Left colon (tissue), 2 donors: ENCODE data around the gene NOL9. TPM values are rescaled to one million over a fixed set of nuclear protein-coding genes. Genes with fewer than 3 reads are reported as not detected.
A peak's percentile ranks its signal among the peaks of the same experiment; 100 is the strongest.

Experiments
- ATAC-seq: fragments of 200-7000 bp; cut with Tn5 transposase; one replicate; pipeline ENCODE4 v1.9.1; 2020; ENCODE audit warnings: mild to moderate bottlenecking, moderate library complexity
- DNase-seq, 2 donors: peaks; one replicate each; pipeline ENCODE4 v3.0.0-alpha.2; 2020
- intact Hi-C, 2 donors: fragments of 100-400 bp; cut with DNase I in 1 of 2; cut with micrococcal nuclease in 1 of 2; formaldehyde crosslinking; loops; one replicate each; pipeline versions ENCODE4 v1.11.2 to v1.14.0; 2022; cut with DNase I, micrococcal nuclease
- total RNA-seq, 2 donors: library from RNA; stranded (reverse); fragmentation: NEBNext Ultra II Directional; extraction: Animal tissue kit (Norgen Biotek cat#: 25700); gene quantifications; one replicate each; pipeline ENCODE4 v1.2.1, GENCODE V29; 2021
- donor health status: DM: no; HTN: no; CAD: no.
- donor health status: DM: yes; HTN: yes; CAD: no.

The NOL9 gene
- total RNA-seq, 2 donors from 2014 or later = 18.3 to 18.5 TPM

DNA sequence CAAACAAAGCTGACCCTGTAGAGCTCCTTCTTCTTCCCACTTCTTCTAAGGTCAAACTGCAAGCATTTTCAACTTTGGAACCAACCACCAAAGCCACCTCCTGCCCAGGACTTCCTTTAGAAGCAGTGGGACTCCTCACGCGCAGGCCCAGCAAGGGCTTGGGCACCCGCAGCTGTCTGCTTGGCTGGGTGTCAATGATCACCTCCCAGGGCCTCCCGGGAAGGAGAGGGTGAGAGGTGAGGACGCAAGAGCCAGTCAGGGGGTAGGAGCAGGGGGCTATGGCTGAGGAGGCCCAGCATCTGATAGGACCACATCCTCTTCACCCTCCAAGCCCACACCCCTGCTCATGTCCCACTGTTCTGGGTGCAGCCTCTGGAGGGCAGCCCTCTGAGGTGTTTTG is 38.1 kb upstream of the NOL9 start:
- no peak for ATAC-seq
- DNase-seq = no peak
- intact Hi-C loops = no loop called here

DNA sequence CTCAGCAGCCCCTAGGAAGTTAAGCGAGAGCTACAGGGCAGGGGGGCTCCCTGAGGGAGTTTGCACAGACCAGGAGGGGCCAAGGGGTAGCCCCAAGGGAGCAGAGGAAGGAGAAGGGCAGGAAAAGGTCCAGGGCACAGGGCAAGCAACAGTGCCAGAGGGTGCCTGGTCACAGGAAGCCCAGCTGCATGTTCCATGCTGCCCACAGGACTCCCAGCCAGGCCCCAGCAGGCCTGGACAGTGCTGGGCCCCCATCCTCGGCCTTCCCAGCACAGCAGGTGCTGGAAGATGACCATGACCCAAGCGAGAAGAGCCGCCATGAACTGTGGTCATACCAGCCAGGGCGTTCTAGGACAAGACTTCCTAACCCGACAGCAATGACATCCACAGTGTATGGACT is 37.3 kb upstream of the NOL9 start:
- intact Hi-C loops = no loop called here
- ATAC-seq (no peak), DNase-seq (no peak)

DNA sequence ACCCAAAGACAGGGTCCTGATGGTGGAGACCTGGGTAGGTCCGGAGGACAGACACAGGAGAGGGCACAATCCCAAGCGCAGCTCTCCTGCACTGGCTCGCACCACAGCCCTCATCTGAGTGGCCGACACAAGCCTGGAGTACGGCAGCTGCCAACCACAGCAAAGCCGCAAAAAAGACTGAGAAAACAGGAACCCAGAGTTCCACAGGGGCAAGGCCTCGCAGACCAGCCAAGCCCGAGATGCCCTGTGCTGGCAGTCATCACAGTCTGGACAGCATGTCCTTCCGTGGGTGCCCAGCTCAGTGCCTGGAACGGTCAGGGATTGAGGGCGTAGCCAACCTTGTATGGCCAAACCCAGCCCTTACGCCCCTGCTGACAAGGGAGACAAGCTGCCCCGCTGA is 36.9 kb upstream of the NOL9 start:
- intact Hi-C loops = no loop called here
- no peak for ATAC-seq
- no peak for DNase-seq

- DNase-seq (no peak), ATAC-seq (no peak)
- intact Hi-C loops = no loop called here
These were observed 35.7 kb upstream of the NOL9 start for GRCh38 chr1:6590046-6590445.

- no peak for DNase-seq
- intact Hi-C loops = no loop called here
- ATAC-seq = peak; percentile 15
These were observed 34.7 kb upstream of the NOL9 start for GRCh38 chr1:6588893-6589520.

GRCh38 chr1:6588128-6588892 is 34.0 kb upstream of the NOL9 start:
- intact Hi-C loops = no loop called here
- DNase-seq = no peak
- peak; percentile 48 for ATAC-seq

- ATAC-seq (no peak), DNase-seq (no peak)
- intact Hi-C loops = no loop called here
These were observed 33.1 kb upstream of the NOL9 start for GRCh38 chr1:6587261-6588005.

- DNase-seq = no peak
- ATAC-seq = no peak
- intact Hi-C loops = no loop called here
These were observed 32.1 kb upstream of the NOL9 start for GRCh38 chr1:6586404-6586816.

- intact Hi-C loops = no loop called here
- no peak for DNase-seq
- ATAC-seq = no peak
These were observed 31.5 kb upstream of the NOL9 start for GRCh38 chr1:6585841-6586240.

DNA sequence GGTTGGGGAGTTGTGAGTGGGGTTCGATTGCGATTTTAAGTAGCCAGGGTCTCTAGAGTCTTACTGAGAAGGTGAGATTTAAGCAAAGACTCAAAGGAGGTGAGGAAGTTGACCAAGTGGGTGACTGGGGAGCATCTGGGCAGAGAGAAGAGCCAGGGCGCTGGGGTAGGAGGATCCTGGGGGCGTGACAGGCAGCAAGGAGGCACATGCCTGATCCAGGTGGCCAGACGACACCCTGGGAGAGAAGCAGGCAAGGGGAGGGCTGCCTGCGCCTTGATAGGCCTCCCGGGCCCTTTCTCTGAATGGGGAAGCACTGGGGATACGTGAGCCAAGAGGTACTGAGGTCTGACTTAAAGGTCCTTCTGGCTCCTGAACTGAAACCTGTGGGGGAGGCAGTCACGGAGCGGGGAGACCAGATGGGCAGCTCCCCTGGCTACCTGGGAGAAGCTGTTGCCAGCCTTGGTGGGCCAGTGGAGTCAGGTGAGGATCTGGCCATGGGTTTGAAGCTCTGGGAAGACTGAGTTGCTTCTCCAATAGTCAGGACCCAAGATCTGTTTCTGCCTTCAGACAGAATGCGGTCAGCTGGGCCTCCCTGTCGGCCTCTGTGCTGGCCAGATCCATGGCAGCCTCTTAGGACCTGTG is 30.9 kb upstream of the NOL9 start:
- intact Hi-C loops = no loop called here
- ATAC-seq (no peak), DNase-seq (no peak)

DNA sequence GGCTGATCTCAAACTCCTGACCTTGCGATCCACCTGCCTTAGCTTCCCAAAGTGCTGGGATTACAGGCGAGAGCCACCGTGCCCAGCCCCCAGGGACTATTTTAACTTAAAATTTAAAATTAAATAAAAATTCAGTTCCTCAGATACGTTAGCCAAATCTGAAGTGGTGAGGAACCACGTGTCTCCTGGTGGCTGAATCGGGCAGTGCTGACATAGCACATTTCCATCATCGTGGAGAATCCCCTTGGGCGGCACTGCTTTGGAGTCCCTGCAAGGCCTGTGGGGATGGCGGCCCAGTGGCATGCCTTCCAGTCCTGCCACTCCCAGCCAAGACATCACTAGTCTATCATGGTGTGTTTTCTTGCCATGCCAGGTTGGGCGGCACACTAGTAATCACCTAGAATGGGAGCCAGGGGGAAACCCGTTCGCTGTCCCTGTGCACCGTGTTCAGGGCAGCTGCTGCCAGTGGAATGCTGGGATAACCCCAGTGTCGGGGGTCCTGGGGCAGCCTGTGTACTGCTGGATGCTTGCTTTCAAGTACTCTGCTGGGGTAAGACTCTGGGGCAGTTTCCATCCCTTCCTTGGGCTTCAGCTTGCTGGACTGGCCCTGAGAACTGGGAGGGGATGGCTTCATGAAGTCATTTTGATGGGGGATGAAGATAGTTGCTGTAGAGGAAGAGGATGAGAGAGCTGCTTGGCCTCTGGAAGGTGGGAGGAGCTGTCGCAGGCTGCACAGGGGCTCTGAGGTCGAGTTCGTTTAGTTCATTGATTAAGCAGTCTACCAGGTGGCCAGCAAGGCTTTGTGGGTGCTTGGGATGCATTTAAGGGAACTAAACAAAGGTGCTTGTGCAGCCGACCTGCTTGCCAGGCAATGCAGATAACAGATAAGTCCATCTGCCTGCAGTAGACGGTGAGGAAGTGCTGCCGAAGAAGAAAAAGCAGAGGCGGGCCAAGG is 30.1 kb upstream of the NOL9 start:
- no peak for ATAC-seq
- DNase-seq = no peak
- intact Hi-C loops = no loop called here

- intact Hi-C loops = no loop called here
- DNase-seq (peak; percentile 91 to 93), ATAC-seq (peak; percentile 76)
These were observed 28.1 kb upstream of the NOL9 start for GRCh38 chr1:6582370-6582769.

GRCh38 chr1:6581561-6582305 is 27.4 kb upstream of the NOL9 start:
- DNase-seq = peak in 1 of 2 donors; percentile 33
- ATAC-seq = peak; percentile 14
- intact Hi-C loops = no loop called here

DNA sequence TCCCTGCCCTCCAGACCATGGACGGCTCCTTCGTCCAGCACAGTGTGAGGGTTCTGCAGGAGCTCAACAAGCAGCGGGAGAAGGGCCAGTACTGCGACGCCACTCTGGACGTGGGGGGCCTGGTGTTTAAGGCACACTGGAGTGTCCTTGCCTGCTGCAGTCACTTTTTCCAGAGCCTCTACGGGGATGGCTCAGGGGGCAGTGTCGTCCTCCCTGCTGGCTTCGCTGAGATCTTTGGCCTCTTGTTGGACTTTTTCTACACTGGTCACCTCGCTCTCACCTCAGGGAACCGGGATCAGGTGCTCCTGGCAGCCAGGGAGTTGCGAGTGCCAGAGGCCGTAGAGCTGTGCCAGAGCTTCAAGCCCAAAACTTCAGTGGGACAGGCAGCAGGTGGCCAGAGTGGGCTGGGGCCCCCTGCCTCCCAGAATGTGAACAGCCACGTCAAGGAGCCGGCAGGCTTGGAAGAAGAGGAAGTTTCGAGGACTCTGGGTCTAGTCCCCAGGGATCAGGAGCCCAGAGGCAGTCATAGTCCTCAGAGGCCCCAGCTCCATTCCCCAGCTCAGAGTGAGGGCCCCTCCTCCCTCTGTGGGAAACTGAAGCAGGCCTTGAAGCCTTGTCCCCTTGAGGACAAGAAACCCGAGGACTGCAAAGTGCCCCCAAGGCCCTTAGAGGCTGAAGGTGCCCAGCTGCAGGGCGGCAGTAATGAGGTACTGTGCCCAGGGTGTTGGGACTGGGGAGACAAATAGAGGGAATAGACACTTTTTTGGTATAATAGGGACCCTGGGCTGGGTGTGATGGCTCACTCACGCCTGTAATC is 26.5 kb upstream of the NOL9 start:
- peak; percentile 2 for ATAC-seq
- intact Hi-C loops = no loop called here
- DNase-seq = no peak

GRCh38 chr1:6580119-6580592 is 25.8 kb upstream of the NOL9 start:
- ATAC-seq (peak; percentile 42), DNase-seq (no peak)
- intact Hi-C loops = no loop called here

GRCh38 chr1:6579374-6580118 is 25.2 kb upstream of the NOL9 start, which contains the start of gene ZBTB48:
ZBTB48 (plus strand) TSS chr1:6579994; CDS start chr1:6580610, 616 bp downstream.
- intact Hi-C loops = no loop called here
- DNase-seq (peak; percentile 99), ATAC-seq (peak; percentile 89)
